ENCODE results near the gene PNLDC1.

Gene PNLDC1

DNA sequence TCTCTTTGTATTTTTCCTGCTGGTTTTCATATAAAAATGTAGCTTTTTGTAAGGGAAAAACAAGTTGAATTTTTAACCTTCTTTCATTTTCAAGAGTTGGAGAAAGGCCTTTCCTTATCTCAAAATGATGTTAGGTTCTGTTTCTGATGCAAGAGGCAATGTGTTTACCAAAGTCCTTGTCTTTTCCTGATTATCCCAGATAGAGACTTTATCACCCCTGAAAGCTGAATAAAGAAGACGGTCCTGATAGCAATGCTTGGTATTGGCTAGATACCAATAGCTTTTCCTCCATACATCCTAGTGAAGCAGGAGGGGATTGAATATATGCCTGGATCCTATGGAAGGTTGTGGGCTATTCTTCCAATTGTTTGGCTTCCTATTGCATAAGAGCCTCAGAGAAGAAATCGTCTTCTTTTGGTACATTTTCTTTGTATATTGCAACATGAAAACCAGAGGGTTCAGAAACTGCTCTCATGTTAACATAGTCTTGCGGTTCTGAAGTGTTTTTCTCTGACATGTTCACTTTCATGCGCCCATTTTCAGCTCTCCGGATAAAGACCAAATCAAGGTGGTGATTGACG lies 5.5 kb downstream of the PNLDC1 start:
- no peak overlapping the region for H3K27ac ChIP-seq
- CTCF ChIA-PET, result no interaction called here
- TF ChIP-seq, protein P1, sequence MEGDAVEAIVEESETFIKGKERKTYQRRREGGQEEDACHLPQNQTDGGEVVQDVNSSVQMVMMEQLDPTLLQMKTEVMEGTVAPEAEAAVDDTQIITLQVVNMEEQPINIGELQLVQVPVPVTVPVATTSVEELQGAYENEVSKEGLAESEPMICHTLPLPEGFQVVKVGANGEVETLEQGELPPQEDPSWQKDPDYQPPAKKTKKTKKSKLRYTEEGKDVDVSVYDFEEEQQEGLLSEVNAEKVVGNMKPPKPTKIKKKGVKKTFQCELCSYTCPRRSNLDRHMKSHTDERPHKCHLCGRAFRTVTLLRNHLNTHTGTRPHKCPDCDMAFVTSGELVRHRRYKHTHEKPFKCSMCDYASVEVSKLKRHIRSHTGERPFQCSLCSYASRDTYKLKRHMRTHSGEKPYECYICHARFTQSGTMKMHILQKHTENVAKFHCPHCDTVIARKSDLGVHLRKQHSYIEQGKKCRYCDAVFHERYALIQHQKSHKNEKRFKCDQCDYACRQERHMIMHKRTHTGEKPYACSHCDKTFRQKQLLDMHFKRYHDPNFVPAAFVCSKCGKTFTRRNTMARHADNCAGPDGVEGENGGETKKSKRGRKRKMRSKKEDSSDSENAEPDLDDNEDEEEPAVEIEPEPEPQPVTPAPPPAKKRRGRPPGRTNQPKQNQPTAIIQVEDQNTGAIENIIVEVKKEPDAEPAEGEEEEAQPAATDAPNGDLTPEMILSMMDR (conservative IDR thresholded peaks at IDR 0.05; ENCODE audit: low read depth), result no peak
- DNase-seq (ENCODE audit: low spot score), result no peak
- POLR2A ChIA-PET (ENCODE audit: low non-redundant PET), result no interaction called here

DNA sequence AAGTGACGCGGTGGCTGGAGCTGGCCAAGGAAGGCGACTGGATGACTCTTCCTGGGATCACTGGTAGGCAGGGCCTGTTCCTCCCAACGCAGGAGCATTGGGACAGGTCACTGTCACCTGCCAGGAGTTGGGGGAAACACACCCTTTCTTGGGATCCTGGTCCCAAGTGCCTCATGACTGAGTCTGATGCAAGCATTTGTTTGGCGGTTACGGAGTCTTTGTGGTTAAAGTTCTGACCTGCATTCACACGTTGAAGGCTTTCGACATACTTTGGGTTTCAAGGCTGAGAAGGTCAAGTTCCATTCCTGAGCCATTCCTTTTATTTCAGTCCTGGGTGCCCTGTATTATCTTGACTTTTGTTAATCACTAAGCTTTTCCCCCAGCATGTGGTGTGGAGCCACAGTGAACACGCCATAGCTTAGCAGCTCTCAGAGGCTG lies 6.0 kb downstream of the PNLDC1 start:
- CTCF ChIA-PET, result interaction anchor here (0.7 to 0.9 kb wide), 2 partner anchors 47 to 110 kb away, joined by 3 to 4 read pairs; no protein-coding TSS in a partner anchor
- POLR2A ChIA-PET (ENCODE audit: low non-redundant PET), result interaction anchor here (0.6 kb wide), 1 partner anchor 61 kb away, joined by 7 read pairs; no protein-coding TSS in a partner anchor
- no peak for DNase-seq (ENCODE audit: low spot score)

GRCh38 chr6:159807150-159807858 lies 7.2 kb downstream of the PNLDC1 start:
- CTCF ChIA-PET, result no interaction called here
- POLR2A ChIA-PET (ENCODE audit: low non-redundant PET), result interaction anchor here (0.5 kb wide), 1 partner anchor 372 kb away, joined by 6 read pairs; no protein-coding TSS in a partner anchor
- TF ChIP-seq, protein P1 (conservative IDR thresholded peaks at IDR 0.05; ENCODE audit: low read depth), result no peak
- no peak overlapping the region for H3K27ac ChIP-seq
- DNase-seq (ENCODE audit: low spot score), result peak; percentile 46

More for the DNA sequence above, 6.0 kb downstream of the PNLDC1 start:
- no peak overlapping the region for H3K27ac ChIP-seq
- TF ChIP-seq, protein P1 (conservative IDR thresholded peaks at IDR 0.05; ENCODE audit: low read depth), result no peak

GRCh38 chr6:159808647-159809046 lies 8.6 kb downstream of the PNLDC1 start:
- H3K27ac ChIP-seq, result no peak overlapping the region
- DNase-seq (ENCODE audit: low spot score), result no peak
- POLR2A ChIA-PET (ENCODE audit: low non-redundant PET), result no interaction called here
- CTCF ChIA-PET, result no interaction called here
- TF ChIP-seq, protein P1 (conservative IDR thresholded peaks at IDR 0.05; ENCODE audit: low read depth), result no peak

DNA sequence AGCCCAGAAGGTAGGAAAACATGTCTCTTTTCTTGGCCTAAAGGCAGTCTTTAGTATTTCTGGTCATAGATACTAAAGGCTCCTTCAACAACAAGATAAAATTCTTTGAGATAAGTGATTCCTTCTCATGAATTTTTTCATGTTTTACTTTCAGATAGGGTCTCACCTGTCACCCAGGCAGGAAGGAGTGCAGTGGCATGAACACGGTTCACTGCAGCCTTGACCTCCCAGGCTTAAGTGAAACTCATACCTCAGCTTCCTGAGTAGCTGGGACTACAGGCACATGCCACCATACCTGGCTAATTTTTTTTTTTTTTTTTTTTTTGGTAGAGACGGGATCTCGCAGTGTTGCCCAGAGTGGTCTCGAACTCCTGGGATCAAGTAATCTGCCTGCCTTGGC lies 9.1 kb downstream of the PNLDC1 start:
- no peak for DNase-seq (ENCODE audit: low spot score)
- TF ChIP-seq, protein P1 (conservative IDR thresholded peaks at IDR 0.05; ENCODE audit: low read depth), result no peak
- H3K27ac ChIP-seq, result no peak overlapping the region
- CTCF ChIA-PET, result no interaction called here
- POLR2A ChIA-PET (ENCODE audit: low non-redundant PET), result no interaction called here

DNA sequence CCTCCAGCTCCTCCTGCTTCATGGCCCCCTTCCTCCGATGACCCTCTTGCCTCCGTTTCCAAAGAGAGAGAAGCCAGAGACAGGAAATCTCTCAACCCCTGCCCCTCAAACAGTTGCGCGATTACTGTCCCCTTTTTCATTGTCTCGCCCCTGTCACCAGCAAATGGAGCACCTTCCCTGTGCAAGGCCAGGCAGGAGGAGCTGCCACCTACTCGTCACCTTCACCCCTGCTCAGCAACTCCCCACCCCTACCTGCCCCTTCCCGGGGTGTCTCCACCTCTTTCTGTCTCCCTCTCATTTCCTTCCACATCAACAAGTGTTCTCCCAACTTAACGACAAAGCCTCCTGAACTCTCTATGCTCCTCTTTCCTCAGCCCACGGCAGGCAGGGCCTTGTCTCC lies 13.7 kb downstream of the PNLDC1 start:
- H3K27ac ChIP-seq, result no peak overlapping the region
- TF ChIP-seq, protein P1 (conservative IDR thresholded peaks at IDR 0.05; ENCODE audit: low read depth), result no peak
- POLR2A ChIA-PET (ENCODE audit: low non-redundant PET), result no interaction called here
- CTCF ChIA-PET, result interaction anchor here (0.7 kb wide), 1 partner anchor 180 kb away, joined by 3 read pairs; no protein-coding TSS in a partner anchor
- no peak for DNase-seq (ENCODE audit: low spot score)
